OCI-LY3 (cell line): ENCODE measurements around the gene HCRT.
A peak's percentile ranks its signal among the peaks of the same experiment; 100 is the strongest.

Experiments
- H2AFZ ChIP-seq: fragments of 200-600, 300-600 bp; shearing (Covaris generic); 2 replicates; pipeline ENCODE4 v1.6.0; 2014; ENCODE audit warnings: antibody characterized with exemption, low read depth, low read length
- H3K27ac ChIP-seq: fragments of 200-600, 300-600 bp; sonication (generic); 2 replicates; pipeline ENCODE4 v1.5.1; 2014; ENCODE audit warnings: mild to moderate bottlenecking, low read length, moderate library complexity, mixed read lengths
- H3K27me3 ChIP-seq: fragments of 200-600, 300-600 bp; sonication (generic); 2 replicates; pipeline ENCODE4 v1.6.1; 2014; ENCODE audit warnings: low read depth, low read length, mixed read lengths
- H3K36me3 ChIP-seq: fragments of 200-600, 300-600 bp; sonication (generic); replicated peaks from 2 replicates; pipeline ENCODE3; 2014; ENCODE audit warnings: low read depth, low read length, mixed read lengths
- H3K4me1 ChIP-seq: fragments of 300-600, 200-600 bp; sonication (generic); 2 replicates; pipeline ENCODE4 v1.6.1; 2014; ENCODE audit warnings: low read length, mixed read lengths
- H3K4me2 ChIP-seq: fragments of 200-600, 300-600 bp; sonication (generic); 2 replicates; pipeline ENCODE4 v1.6.1; 2014; ENCODE audit warnings: low read length, mixed read lengths
- H3K4me3 ChIP-seq: fragments of 300-600, 200-600 bp; sonication (generic); 2 replicates; pipeline ENCODE4 v1.5.1; 2014; ENCODE audit warnings: antibody characterized with exemption, mild to moderate bottlenecking, low read length, moderate library complexity
- H3K79me2 ChIP-seq: fragments of 300-600, 200-600 bp; shearing (Covaris generic); 2 replicates; pipeline ENCODE4 v1.6.1; 2014; ENCODE audit warnings: mild to moderate bottlenecking, low read length, mixed read lengths
- H3K9ac ChIP-seq: fragments of 300-600, 200-600 bp; shearing (Covaris generic); 2 replicates; pipeline ENCODE4 v1.6.0; 2014; ENCODE audit warnings: mild to moderate bottlenecking, low read length, moderate library complexity
- H3K9me3 ChIP-seq: fragments of 200-600, 300-600 bp; shearing (Covaris generic); 2 replicates; pipeline ENCODE4 v1.6.1; 2014; ENCODE audit warnings: low read length, mixed read lengths; ENCODE audit not compliant: insufficient read depth
- H4K20me1 ChIP-seq: fragments of 200-600, 300-600 bp; sonication (generic); 2 replicates; pipeline ENCODE4 v1.6.1; 2016; ENCODE audit warnings: low read length, mixed read lengths; ENCODE audit not compliant: insufficient read depth
- EZH2phosphoT487 ChIP-seq: fragments of 200-600 bp; shearing (Covaris generic); IDR thresholded peaks from 2 replicates; pipeline ENCODE4 v1.6.1; 2018; ENCODE audit warnings: antibody characterized with exemption, mixed run types, low read depth
- TF ChIP-seq, protein P1 (sequence below): fragments of 200-600, 300-600 bp; sonication (generic); IDR thresholded peaks from 2 replicates; pipeline ENCODE4 v1.5.1; 2014; ENCODE audit warnings: antibody characterized with exemption, low read length, low read depth

Gene HCRT

DNA sequence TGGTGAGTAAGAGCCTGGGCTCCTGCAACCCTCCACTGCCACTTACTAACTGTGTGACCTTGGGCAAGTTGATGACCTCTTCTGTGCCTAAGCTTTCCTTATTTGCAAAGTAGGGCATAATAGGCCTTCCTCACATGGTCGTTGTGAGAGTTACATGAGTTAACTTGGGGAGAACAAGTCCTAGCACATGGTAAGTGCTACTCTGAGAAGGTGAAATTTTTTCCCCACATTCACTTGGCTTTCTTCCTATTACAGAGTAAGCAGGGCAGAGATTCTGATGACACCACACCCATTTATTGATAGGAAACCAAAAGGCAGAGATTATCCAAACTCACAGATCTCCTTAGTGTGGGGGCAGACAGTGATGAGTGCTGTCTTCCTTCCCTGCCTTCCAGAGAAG lies 5.9 kb downstream of the HCRT start:
- H3K4me3 ChIP-seq: no peak overlapping the region
- peaks cover 38% of the 10 kb centered on the region for H3K4me1 ChIP-seq
- H3K27me3 ChIP-seq: no peaks in the 10 kb centered on the region
- H3K27ac ChIP-seq: 0 out of 2 replicates have a peak overlapping the region, but pooled peaks have one; percentile 0
- H2AFZ ChIP-seq: no peak overlapping the region
- H3K4me2 ChIP-seq: peak overlapping the region; percentile 48
- TF ChIP-seq, protein P1, sequence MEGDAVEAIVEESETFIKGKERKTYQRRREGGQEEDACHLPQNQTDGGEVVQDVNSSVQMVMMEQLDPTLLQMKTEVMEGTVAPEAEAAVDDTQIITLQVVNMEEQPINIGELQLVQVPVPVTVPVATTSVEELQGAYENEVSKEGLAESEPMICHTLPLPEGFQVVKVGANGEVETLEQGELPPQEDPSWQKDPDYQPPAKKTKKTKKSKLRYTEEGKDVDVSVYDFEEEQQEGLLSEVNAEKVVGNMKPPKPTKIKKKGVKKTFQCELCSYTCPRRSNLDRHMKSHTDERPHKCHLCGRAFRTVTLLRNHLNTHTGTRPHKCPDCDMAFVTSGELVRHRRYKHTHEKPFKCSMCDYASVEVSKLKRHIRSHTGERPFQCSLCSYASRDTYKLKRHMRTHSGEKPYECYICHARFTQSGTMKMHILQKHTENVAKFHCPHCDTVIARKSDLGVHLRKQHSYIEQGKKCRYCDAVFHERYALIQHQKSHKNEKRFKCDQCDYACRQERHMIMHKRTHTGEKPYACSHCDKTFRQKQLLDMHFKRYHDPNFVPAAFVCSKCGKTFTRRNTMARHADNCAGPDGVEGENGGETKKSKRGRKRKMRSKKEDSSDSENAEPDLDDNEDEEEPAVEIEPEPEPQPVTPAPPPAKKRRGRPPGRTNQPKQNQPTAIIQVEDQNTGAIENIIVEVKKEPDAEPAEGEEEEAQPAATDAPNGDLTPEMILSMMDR: no peak
- no peak for TF ChIP-seq EZH2phosphoT487
- no peaks in the 10 kb centered on the region for H4K20me1 ChIP-seq
- no peaks in the 10 kb centered on the region for H3K36me3 ChIP-seq
- no peak overlapping the region for H3K9ac ChIP-seq
- no peaks in the 10 kb centered on the region for H3K9me3 ChIP-seq
- no peaks in the 10 kb centered on the region for H3K79me2 ChIP-seq

DNA sequence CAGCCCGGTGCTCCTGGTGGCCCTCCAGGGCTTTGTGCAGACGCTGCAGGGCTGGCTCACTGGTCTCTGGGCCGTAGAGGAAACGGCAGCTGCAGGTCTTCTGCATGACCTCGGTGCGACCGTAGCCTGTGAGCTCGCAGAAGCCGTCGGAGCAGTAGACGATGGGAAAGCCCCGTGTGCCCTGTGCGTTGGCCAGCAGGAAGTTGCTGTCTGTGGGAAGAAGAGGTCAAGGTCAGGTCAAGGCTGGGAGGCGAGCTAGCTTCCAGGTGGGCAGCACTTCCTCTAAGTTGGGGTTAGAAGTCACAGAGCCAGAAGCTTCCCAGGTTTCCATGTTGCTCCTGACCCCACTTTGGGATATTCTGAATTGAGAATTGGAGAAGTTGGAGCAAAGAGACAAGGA lies 6.4 kb downstream of the HCRT start:
- H3K4me1 ChIP-seq: peaks cover 37% of the 10 kb centered on the region
- H3K4me2 ChIP-seq: peak overlapping the region; percentile 48

GRCh38 chr17:42177684-42178083 lies 7.6 kb downstream of the HCRT start:
- no peaks in the 10 kb centered on the region for H3K36me3 ChIP-seq
- no peaks in the 10 kb centered on the region; the same call in 1 of the 2 replicates for H3K27me3 ChIP-seq
- H3K27ac ChIP-seq: no peak overlapping the region
- H3K4me1 ChIP-seq: peaks cover 31% of the 10 kb centered on the region
- no peak overlapping the region for H3K4me3 ChIP-seq
- no peak overlapping the region for H3K4me2 ChIP-seq
- no peak for TF ChIP-seq EZH2phosphoT487
- TF ChIP-seq, protein P1: no peak
- no peak overlapping the region for H2AFZ ChIP-seq
- no peaks in the 10 kb centered on the region for H3K9me3 ChIP-seq
- H3K79me2 ChIP-seq: no peaks in the 10 kb centered on the region
- H4K20me1 ChIP-seq: no peaks in the 10 kb centered on the region
- H3K9ac ChIP-seq: no peak overlapping the region

More for the DNA sequence above, 6.4 kb downstream of the HCRT start:
- no peaks in the 10 kb centered on the region for H3K9me3 ChIP-seq
- TF ChIP-seq, protein P1: no peak
- no peak for TF ChIP-seq EZH2phosphoT487
- H3K79me2 ChIP-seq: no peaks in the 10 kb centered on the region
- H3K27me3 ChIP-seq: no peaks in the 10 kb centered on the region
- no peaks in the 10 kb centered on the region for H3K36me3 ChIP-seq
- H3K4me3 ChIP-seq: peak overlapping the region; percentile 17; the same call in 1 of the 2 replicates
- H3K9ac ChIP-seq: 0 out of 2 replicates have a peak overlapping the region, but pooled peaks have one; percentile 11
- H2AFZ ChIP-seq: no peak overlapping the region
- no peaks in the 10 kb centered on the region for H4K20me1 ChIP-seq
- 0 out of 2 replicates have a peak overlapping the region, but pooled peaks have one; percentile 0 for H3K27ac ChIP-seq

- Histone ChIP-seq H3K9me3 (no peaks in the 10 kb centered on the region), H3K9ac (no peak overlapping the region), H3K27me3 (no peaks in the 10 kb centered on the region; the same call in 1 of the 2 replicates), H3K36me3 (no peaks in the 10 kb centered on the region), H3K27ac (no peak overlapping the region), H3K4me3 (no peak overlapping the region), H3K79me2 (no peaks in the 10 kb centered on the region), H2AFZ (no peak overlapping the region), H3K4me2 (no peak overlapping the region), H3K4me1 (peaks cover 15% of the 10 kb centered on the region), H4K20me1 (no peaks in the 10 kb centered on the region)
- TF ChIP-seq, protein P1: no peak
- no peak for TF ChIP-seq EZH2phosphoT487
Measured at GRCh38 chr17:42174126-42174783, 11.0 kb downstream of the HCRT start.
